A673 (cell line): ENCODE data around the gene KRT7.

ENCODE experiments used
- EZH2 ChIP-seq: fragments of 200-600 bp; sonication (generic); IDR thresholded peaks from 2 replicates; pipeline ENCODE4 v1.6.1; 2017; ENCODE audit warnings: borderline replicate concordance, low read depth, mild to moderate bottlenecking, mixed read lengths, antibody characterized with exemption, low read length; ENCODE audit not compliant: poor library complexity, severe bottlenecking
- TF ChIP-seq, protein P1 (sequence below): fragments of 300-800, 200-600 bp; sonication (generic); conservative IDR thresholded peaks from 2 replicates; pipeline ENCODE4 v1.5.1; 2017; ENCODE audit warnings: low read depth, mild to moderate bottlenecking, antibody characterized with exemption, low read length, moderate library complexity, mixed read lengths

DNA sequence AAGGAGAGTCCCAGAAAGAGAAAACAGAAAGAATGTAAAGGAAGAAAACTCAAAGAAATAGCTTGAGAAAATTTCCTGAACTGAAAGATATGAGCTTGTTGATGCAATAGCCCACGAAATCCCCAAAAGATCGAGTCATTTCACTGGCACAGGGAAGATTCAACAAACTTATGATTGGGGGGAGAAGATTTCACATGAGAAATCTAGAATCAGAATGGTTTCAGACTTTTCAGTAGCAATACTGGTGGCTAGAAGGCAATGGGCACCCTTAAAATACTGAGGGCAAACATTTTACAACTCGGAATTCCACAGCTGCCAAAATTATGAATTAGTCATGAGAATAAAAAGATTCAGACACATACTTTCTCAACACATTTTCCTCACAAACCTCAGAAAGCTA lies 8.9 kb upstream of the KRT7 start:
- TF ChIP-seq, protein P1, sequence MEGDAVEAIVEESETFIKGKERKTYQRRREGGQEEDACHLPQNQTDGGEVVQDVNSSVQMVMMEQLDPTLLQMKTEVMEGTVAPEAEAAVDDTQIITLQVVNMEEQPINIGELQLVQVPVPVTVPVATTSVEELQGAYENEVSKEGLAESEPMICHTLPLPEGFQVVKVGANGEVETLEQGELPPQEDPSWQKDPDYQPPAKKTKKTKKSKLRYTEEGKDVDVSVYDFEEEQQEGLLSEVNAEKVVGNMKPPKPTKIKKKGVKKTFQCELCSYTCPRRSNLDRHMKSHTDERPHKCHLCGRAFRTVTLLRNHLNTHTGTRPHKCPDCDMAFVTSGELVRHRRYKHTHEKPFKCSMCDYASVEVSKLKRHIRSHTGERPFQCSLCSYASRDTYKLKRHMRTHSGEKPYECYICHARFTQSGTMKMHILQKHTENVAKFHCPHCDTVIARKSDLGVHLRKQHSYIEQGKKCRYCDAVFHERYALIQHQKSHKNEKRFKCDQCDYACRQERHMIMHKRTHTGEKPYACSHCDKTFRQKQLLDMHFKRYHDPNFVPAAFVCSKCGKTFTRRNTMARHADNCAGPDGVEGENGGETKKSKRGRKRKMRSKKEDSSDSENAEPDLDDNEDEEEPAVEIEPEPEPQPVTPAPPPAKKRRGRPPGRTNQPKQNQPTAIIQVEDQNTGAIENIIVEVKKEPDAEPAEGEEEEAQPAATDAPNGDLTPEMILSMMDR: no peak
- TF ChIP-seq EZH2: no peak
